COLO668 (cell line): Measurements from ENCODE around the gene TRIM34.
"Not testable (repeated sequence)": the region's sequence is repeated elsewhere in the genome, so short reads cannot be mapped to it uniquely, and the experiment has no call there.

Experiments
- DNase-seq: peaks from one replicate; lab custom pipeline; 2025; ENCODE audit not compliant: unreplicated experiment; lab: John Stamatoyannopoulos, UW

The TRIM34 gene

GRCh38 chr11:5684036-5684645 is 59.3 kb downstream of the TRIM34 start:
- DNase-seq: no peak

- DNase-seq: no peak
These were observed 60.0 kb downstream of the TRIM34 start, which contains the start of gene TRIM5 for GRCh38 chr11:5684646-5685362. Gene TRIM5, minus strand, starts transcription at chr11:5685074. Its CDS starts 4,897 bp downstream, at chr11:5680177.

DNA sequence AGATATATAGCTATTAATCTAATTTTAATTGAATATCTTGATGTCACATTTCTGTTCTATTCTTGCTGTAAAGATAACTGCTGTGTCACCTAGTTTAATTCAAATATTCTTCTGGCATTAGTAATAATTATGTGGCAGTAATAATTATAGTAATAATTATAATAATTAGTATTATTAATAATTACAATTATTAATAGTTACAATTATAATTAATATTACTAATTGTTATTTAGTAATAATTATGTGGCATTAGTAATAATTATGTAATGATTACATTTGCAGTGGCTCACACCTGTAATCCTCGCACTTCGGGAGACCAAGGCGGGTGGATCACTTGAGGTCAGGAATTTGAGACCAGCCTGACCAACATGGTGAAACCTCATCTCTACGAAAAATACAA is 61.6 kb downstream of the TRIM34 start:
- DNase-seq: no peak

GRCh38 chr11:5688482-5688881 is 63.7 kb downstream of the TRIM34 start:
- DNase-seq: no peak

GRCh38 chr11:5689551-5689983 is 64.8 kb downstream of the TRIM34 start, which contains the start of gene TRIM22:
Gene TRIM22, plus strand, starts transcription at chr11:5689790. Its CDS starts 6,443 bp downstream, at chr11:5696233.
- no peak for DNase-seq

DNA sequence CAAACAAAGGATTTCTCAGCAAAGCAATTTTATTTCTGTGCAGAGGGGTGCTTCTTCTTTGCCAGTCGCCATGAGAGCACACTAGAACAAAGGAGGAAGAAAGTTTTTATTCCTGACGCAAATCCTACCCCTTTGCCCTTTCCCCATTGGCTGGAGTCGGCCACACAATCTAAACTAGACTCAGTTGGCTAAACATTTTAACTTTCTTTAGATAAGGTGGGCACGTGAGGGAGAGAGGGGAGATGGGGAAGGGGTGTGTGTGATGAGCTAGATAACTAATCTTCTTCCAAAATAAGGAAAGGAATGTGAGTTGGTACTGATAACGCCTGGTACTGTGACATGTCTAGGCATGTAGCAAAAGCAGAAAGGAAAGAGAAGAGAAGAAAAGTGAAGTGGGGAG is 65.4 kb downstream of the TRIM34 start:
- DNase-seq: no peak

GRCh38 chr11:5690736-5691135 is 65.9 kb downstream of the TRIM34 start:
- DNase-seq: no peak

GRCh38 chr11:5691238-5691963 is 66.6 kb downstream of the TRIM34 start:
- DNase-seq: not testable (repeated sequence)

DNA sequence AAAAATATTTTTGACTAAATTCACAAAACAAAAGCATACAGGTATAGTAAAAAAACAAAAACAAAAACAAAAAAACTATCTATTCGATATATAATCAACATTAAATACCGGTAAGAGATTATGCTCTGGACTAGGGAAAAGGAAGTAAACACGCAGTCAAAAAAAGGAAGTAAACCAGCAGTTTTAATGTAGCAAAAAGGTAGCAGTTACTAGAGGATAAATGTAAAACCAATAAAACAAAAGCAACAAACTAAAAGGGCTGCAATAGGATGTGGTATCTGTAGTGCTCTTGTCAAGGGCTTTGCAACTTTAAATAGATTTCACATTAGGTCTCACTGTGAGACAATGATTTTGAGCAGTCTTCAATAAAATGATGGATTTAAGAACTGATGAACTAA is 67.2 kb downstream of the TRIM34 start:
- DNase-seq: no peak
